ENCODE results near the gene CDK8.
A peak's percentile ranks its signal among the peaks of the same experiment; 100 is the strongest.
"Not testable (repeated sequence)": the region's sequence is repeated elsewhere in the genome, so short reads cannot be mapped to it uniquely, and the experiment has no call there.

CDK8 gene

GRCh38 chr13:26253787-26254582 is at the start of gene CDK8:
CDK8 (plus strand) TSS chr13:26254129; CDS start chr13:26254642, 513 bp downstream.
- peak; percentile 88 to 89 for DNase-seq (ENCODE audit: low read depth in 2 of 2)

GRCh38 chr13:26208287-26208686 is 45.6 kb upstream of the CDK8 start:
- no peak for DNase-seq (ENCODE audit: low read depth in 2 of 2)

- DNase-seq (ENCODE audit: low read depth in 2 of 2): no peak
These were observed 40.6 kb upstream of the CDK8 start for GRCh38 chr13:26213345-26213744.

GRCh38 chr13:26213982-26214381 is 39.9 kb upstream of the CDK8 start:
- no peak for DNase-seq (ENCODE audit: low read depth in 2 of 2)

GRCh38 chr13:26216042-26216441 is 37.9 kb upstream of the CDK8 start:
- DNase-seq (ENCODE audit: low read depth in 2 of 2): no peak

GRCh38 chr13:26219726-26220125 is 34.2 kb upstream of the CDK8 start:
- no peak for DNase-seq (ENCODE audit: low read depth in 2 of 2)

- no peak for DNase-seq (ENCODE audit: low read depth in 2 of 2)
These were observed 33.4 kb upstream of the CDK8 start for GRCh38 chr13:26220575-26220974.

- peak in 1 of 2 experiments; percentile 25 for DNase-seq (ENCODE audit: low read depth in 2 of 2)
These were observed 32.6 kb upstream of the CDK8 start for GRCh38 chr13:26221399-26221720.

GRCh38 chr13:26221721-26222519 is 32.0 kb upstream of the CDK8 start, which contains the start of gene RNF6:
RNF6 (minus strand) TSS chr13:26222314; CDS start chr13:26219649, 2,665 bp downstream.
- peak; percentile 98 for DNase-seq (ENCODE audit: low read depth in 2 of 2)

- no peak for DNase-seq (ENCODE audit: low read depth in 2 of 2)
These were observed 31.3 kb upstream of the CDK8 start for GRCh38 chr13:26222520-26223046.

GRCh38 chr13:26225896-26226617 is 27.9 kb upstream of the CDK8 start:
- no peak for DNase-seq (ENCODE audit: low read depth in 2 of 2)

- no peak for DNase-seq (ENCODE audit: low read depth in 2 of 2)
These were observed 26.6 kb upstream of the CDK8 start for GRCh38 chr13:26227166-26227971.

- no peak for DNase-seq (ENCODE audit: low read depth in 2 of 2)
These were observed 25.8 kb upstream of the CDK8 start for GRCh38 chr13:26228096-26228495.

- no peak for DNase-seq (ENCODE audit: low read depth in 2 of 2)
These were observed 24.8 kb upstream of the CDK8 start for GRCh38 chr13:26229080-26229615.

- DNase-seq (ENCODE audit: low read depth in 2 of 2): no peak
These were observed 23.2 kb upstream of the CDK8 start for GRCh38 chr13:26230703-26231102.

- no peak for DNase-seq (ENCODE audit: low read depth in 2 of 2)
These were observed 17.6 kb upstream of the CDK8 start for GRCh38 chr13:26236296-26236695.

- no peak for DNase-seq (ENCODE audit: low read depth in 2 of 2)
These were observed 7.8 kb upstream of the CDK8 start for GRCh38 chr13:26246154-26246553.

GRCh38 chr13:26247011-26247410 is 6.9 kb upstream of the CDK8 start:
- DNase-seq (ENCODE audit: low read depth in 2 of 2): no peak

- no peak for DNase-seq (ENCODE audit: low read depth in 2 of 2)
These were observed 6.3 kb upstream of the CDK8 start for GRCh38 chr13:26247608-26248007.

- DNase-seq (ENCODE audit: low read depth in 2 of 2): no peak
These were observed 4.4 kb upstream of the CDK8 start for GRCh38 chr13:26249551-26249950.

GRCh38 chr13:26252006-26252405 is 1.9 kb upstream of the CDK8 start:
- DNase-seq (ENCODE audit: low read depth in 2 of 2): not testable (repeated sequence)

Data from fibroblast of skin of left quadriceps (primary cell).